NB4 (cell line): ENCODE measurements around the gene MPDU1.
"Not testable (repeated sequence)": the region's sequence is repeated elsewhere in the genome, so short reads cannot be mapped to it uniquely, and the experiment has no call there.

ENCODE experiments used
- DNase-seq: peaks from one replicate; pipeline ENCODE4 v3.0.0; 2010; ENCODE audit warnings: low read depth
- H3K4me3 ChIP-seq: one replicate; pipeline ENCODE4 v1.5.1; 2011; ENCODE audit warnings: mild to moderate bottlenecking, low read depth, low read length, moderate library complexity
- MYC ChIP-seq: IDR thresholded peaks from 2 replicates; pipeline ENCODE4 v1.6.1; 2011; ENCODE audit warnings: low read depth, low read length
- POLR2A ChIP-seq: IDR thresholded peaks from 2 replicates; pipeline ENCODE4 v1.6.1; 2011; ENCODE audit warnings: mild to moderate bottlenecking; ENCODE audit not compliant: insufficient read length; ENCODE audit errors: extremely low read depth
- TF ChIP-seq, protein P1 (sequence below): IDR thresholded peaks from 2 replicates; pipeline ENCODE4 v1.6.1; 2011; ENCODE audit warnings: low read depth, low read length
- TF ChIP-seq, protein P2 (sequence below): IDR thresholded peaks from one replicate; pipeline ENCODE4 v1.5.1; 2012; ENCODE audit warnings: low read depth, low read length

MPDU1 gene

GRCh38 chr17:7592422-7593021 is 8.9 kb downstream of the MPDU1 start:
- DNase-seq: no peak
- no peak overlapping the region for H3K4me3 ChIP-seq
- TF ChIP-seq, protein P1, sequence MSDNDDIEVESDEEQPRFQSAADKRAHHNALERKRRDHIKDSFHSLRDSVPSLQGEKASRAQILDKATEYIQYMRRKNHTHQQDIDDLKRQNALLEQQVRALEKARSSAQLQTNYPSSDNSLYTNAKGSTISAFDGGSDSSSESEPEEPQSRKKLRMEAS: no peak
- TF ChIP-seq MYC: no peak
- TF ChIP-seq, protein P2, sequence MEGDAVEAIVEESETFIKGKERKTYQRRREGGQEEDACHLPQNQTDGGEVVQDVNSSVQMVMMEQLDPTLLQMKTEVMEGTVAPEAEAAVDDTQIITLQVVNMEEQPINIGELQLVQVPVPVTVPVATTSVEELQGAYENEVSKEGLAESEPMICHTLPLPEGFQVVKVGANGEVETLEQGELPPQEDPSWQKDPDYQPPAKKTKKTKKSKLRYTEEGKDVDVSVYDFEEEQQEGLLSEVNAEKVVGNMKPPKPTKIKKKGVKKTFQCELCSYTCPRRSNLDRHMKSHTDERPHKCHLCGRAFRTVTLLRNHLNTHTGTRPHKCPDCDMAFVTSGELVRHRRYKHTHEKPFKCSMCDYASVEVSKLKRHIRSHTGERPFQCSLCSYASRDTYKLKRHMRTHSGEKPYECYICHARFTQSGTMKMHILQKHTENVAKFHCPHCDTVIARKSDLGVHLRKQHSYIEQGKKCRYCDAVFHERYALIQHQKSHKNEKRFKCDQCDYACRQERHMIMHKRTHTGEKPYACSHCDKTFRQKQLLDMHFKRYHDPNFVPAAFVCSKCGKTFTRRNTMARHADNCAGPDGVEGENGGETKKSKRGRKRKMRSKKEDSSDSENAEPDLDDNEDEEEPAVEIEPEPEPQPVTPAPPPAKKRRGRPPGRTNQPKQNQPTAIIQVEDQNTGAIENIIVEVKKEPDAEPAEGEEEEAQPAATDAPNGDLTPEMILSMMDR: no peak
- no peak for TF ChIP-seq POLR2A

- H3K4me3 ChIP-seq: no peak overlapping the region
- DNase-seq: no peak
Measured at GRCh38 chr17:7593296-7593695, 9.6 kb downstream of the MPDU1 start.

GRCh38 chr17:7597561-7597960 is 13.9 kb downstream of the MPDU1 start:
- not testable (repeated sequence) for DNase-seq, H3K4me3 ChIP-seq

More at GRCh38 chr17:7593296-7593695, 9.6 kb downstream of the MPDU1 start:
- TF ChIP-seq, protein P1: no peak
- TF ChIP-seq MYC: no peak
- TF ChIP-seq POLR2A: no peak
- TF ChIP-seq, protein P2: no peak

DNA sequence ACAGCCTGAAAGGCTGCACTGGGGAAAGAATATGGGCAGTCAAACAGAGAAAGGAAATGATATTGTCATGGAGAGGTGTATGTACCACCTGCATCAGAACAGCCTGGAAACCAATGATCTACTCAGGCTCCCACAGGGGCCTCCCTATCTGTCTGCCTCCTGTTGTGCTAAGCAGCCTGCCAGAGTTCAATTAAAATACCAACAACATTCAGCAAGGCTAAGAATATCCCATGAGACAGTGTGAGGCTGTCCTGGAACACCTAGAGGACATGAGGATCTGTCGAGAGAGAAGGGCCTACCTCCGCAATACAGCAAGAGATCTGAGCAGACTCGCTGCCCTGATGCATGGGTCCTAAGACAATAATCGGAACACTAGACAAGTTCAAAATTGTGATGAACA is 22.6 kb downstream of the MPDU1 start:
- no peak for TF ChIP-seq POLR2A
- TF ChIP-seq, protein P2: no peak
- TF ChIP-seq, protein P1: no peak
- TF ChIP-seq MYC: no peak
- DNase-seq: no peak
- no peak overlapping the region for H3K4me3 ChIP-seq

- TF ChIP-seq, protein P1: no peak
- no peak for TF ChIP-seq POLR2A
- H3K4me3 ChIP-seq: no peak overlapping the region
- DNase-seq: no peak
Measured at GRCh38 chr17:7610641-7611040, 27.0 kb downstream of the MPDU1 start.

DNA sequence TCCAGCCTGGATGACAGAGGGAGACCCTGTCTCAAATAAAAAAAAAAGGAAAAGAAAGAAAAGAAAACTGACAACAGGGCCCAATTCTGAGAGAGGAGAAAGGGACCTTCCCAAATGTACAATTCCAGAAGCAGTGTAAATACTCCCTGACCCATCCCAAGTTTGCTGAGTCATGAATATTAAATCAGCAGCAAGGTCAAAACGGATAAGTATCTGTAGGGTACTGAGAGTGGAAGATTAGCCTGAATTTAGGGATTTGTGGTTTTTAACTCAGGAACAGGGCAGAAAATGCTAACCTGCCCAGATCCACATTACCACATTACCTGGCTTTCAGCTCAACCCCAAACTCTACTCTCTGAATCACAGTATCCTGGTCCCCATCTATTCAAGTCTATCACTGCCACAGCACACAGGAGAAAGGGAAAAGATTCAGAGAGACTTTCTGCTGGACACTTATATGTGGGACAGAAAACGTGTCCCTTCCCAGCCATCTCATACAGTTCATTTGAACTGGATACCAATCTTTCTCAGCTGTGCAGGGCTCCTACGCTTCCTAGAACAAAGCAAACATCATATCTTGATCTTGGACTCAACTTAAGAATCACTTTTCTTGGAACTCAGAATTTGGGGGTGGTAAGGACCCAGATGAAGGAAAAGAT is 28.1 kb downstream of the MPDU1 start:
- no peak overlapping the region for H3K4me3 ChIP-seq
- TF ChIP-seq, protein P1: no peak
- TF ChIP-seq POLR2A (no peak), MYC (no peak)
- TF ChIP-seq, protein P2: no peak
- DNase-seq: no peak

DNA sequence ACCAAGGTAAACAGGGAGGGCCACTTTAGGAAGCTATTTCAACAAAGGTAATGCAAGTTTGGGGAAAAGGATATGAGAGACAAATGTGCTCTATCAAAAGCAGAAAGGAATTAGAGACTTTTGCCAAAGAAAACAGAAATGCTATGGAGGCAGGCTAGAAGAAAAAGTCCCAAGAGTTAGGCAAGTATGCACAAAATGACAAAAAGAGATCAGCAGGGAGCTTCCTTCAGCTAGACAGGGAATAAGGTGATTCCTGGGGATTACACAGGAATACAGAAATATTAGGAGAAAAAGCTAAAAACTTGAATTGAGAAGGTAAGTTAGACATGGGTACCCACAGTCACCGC is 28.6 kb downstream of the MPDU1 start:
- H3K4me3 ChIP-seq: no peak overlapping the region
- DNase-seq: no peak
- TF ChIP-seq POLR2A (no peak), MYC (no peak)
- TF ChIP-seq, protein P2: no peak
- TF ChIP-seq, protein P1: no peak
